Endodermal cell (in vitro differentiated cells): ENCODE results near the gene ZBTB20. TPM values are rescaled to one million over a fixed set of nuclear protein-coding genes. Genes with fewer than 3 reads are reported as not detected.
A peak's percentile ranks its signal among the peaks of the same experiment; 100 is the strongest.

Experiments used
- DNase-seq: peaks from one replicate; pipeline ENCODE4 v3.0.0-alpha.2; 2017
- H3K27ac ChIP-seq: 2 replicates; pipeline ENCODE4 v1.5.1; 2013; ENCODE audit warnings: mild to moderate bottlenecking, low read depth, low read length, moderate library complexity
- H3K27me3 ChIP-seq: 2 replicates; pipeline ENCODE4 v1.6.1; 2013; ENCODE audit warnings: mild to moderate bottlenecking, low read length, moderate library complexity; ENCODE audit not compliant: insufficient read depth, control insufficient read depth, poor library complexity, severe bottlenecking
- H3K36me3 ChIP-seq: 2 replicates; pipeline ENCODE4 v1.7.0; 2013; ENCODE audit warnings: mild to moderate bottlenecking, low read length, moderate library complexity; ENCODE audit not compliant: control insufficient read depth, insufficient read depth
- H3K4me1 ChIP-seq: one replicate; pipeline ENCODE4 v1.7.0; 2013; ENCODE audit warnings: low read length; ENCODE audit not compliant: control insufficient read depth, insufficient read depth
- H3K4me3 ChIP-seq: 2 replicates; pipeline ENCODE4 v1.5.1; 2013; ENCODE audit warnings: mild to moderate bottlenecking, low read length, moderate library complexity
- H3K9ac ChIP-seq: 2 replicates; pipeline ENCODE4 v1.6.1; 2013; ENCODE audit warnings: mild to moderate bottlenecking, low read length, moderate library complexity; ENCODE audit not compliant: poor library complexity, severe bottlenecking; ENCODE audit errors: extremely low read depth
- H3K9me3 ChIP-seq: 2 replicates; pipeline ENCODE4 v1.6.1; 2013; ENCODE audit warnings: mild to moderate bottlenecking, low read length, moderate library complexity; ENCODE audit not compliant: control insufficient read depth
- H3K27ac Mint-ChIP-seq: 2 replicates; pipeline ENCODE4 v1.8.0; 2020; ENCODE audit warnings: mixed read lengths
- H3K27me3 Mint-ChIP-seq: 2 replicates; pipeline ENCODE4 v1.8.0; 2021; ENCODE audit warnings: mild to moderate bottlenecking, mixed read lengths; ENCODE audit not compliant: insufficient read depth
- H3K36me3 Mint-ChIP-seq: 2 replicates; pipeline ENCODE4 v1.8.0; 2020; ENCODE audit warnings: low read depth, mixed read lengths
- H3K4me1 Mint-ChIP-seq: 2 replicates; pipeline ENCODE4 v1.8.0; 2020; ENCODE audit warnings: mixed read lengths
- H3K4me3 Mint-ChIP-seq: 2 replicates; pipeline ENCODE4 v1.8.0; 2020; ENCODE audit warnings: mild to moderate bottlenecking, moderate library complexity, mixed read lengths
- H3K9me3 Mint-ChIP-seq: 2 replicates; pipeline ENCODE4 v1.8.0; 2020; ENCODE audit warnings: mild to moderate bottlenecking, mixed read lengths
- CTCF ChIP-seq: fragments of 200-600 bp; sonication (generic); conservative IDR thresholded peaks from 2 replicates; pipeline ENCODE4 v1.5.0; 2021; ENCODE audit warnings: antibody characterized with exemption, mild to moderate bottlenecking
- WGBS, 2 experiments: methylation state at CpG; one replicate each; pipeline versions ENCODE4 v1.1.5 to v1.1.7; 2013; ENCODE audit warnings: missing lambda C conversion rate in 2 of 2, mixed read lengths in 1 of 2; ENCODE audit not compliant: insufficient coverage in 1 of 2, insufficient read length in 1 of 2; 5-methylcytosine and 5-hydroxymethylcytosine counted together
- total RNA-seq, 2 donors: library from RNA; stranded (reverse); fragmentation: NEBNext Ultra II Directional in 1 of 2; extraction: Animal tissue kit (Norgen Biotek cat#: 25700) in 1 of 2; gene quantifications; 2 replicates in 1 of 2; 3 replicates in 1 of 2; pipeline ENCODE4 v1.2.1, GENCODE V29; 2021

Gene ZBTB20
- total RNA-seq, 2 donors from 2014 or later: 1.6 to 2.9 TPM

GRCh38 chr3:114454551-114455251, 692.4 kb downstream of the ZBTB20 start:
- peak overlapping the region; percentile 80 for H3K4me3 ChIP-seq
- peak overlapping the region; percentile 11 for H3K9ac ChIP-seq
- H3K36me3 Mint-ChIP-seq: no peaks in the 10 kb centered on the region
- H3K9me3 Mint-ChIP-seq: no peaks in the 10 kb centered on the region
- H3K4me1 ChIP-seq: no peaks in the 10 kb centered on the region
- H3K4me1 Mint-ChIP-seq: no peaks in the 10 kb centered on the region
- H3K27ac Mint-ChIP-seq: no peak overlapping the region
- WGBS, 2 experiments: 31 to 42% methylated on average over 9 to 12 of the region's 12 CpGs
- H3K27me3 ChIP-seq: no peaks in the 10 kb centered on the region
- no peak for DNase-seq
- H3K36me3 ChIP-seq: no peaks in the 10 kb centered on the region
- no peaks in the 10 kb centered on the region for H3K9me3 ChIP-seq
- no peak for TF ChIP-seq CTCF
- H3K27me3 Mint-ChIP-seq: peaks cover 4% of the 10 kb centered on the region
- no peak overlapping the region for H3K4me3 Mint-ChIP-seq
- peak overlapping the region; percentile 100 for H3K27ac ChIP-seq

- Histone ChIP-seq H3K27me3 (no peaks in the 10 kb centered on the region), H3K9me3 (no peaks in the 10 kb centered on the region), H3K4me3 (no peak overlapping the region), H3K27ac (peak overlapping the region; percentile 46), H3K36me3 (no peaks in the 10 kb centered on the region), H3K4me1 (no peaks in the 10 kb centered on the region), H3K9ac (no peak overlapping the region)
- Mint-ChIP-seq H3K9me3 (no peaks in the 10 kb centered on the region), H3K27me3 (peaks cover 4% of the 10 kb centered on the region), H3K4me3 (no peak overlapping the region), H3K4me1 (no peaks in the 10 kb centered on the region), H3K27ac (no peak overlapping the region), H3K36me3 (no peaks in the 10 kb centered on the region)
- no peak for DNase-seq
- 67 to 83% methylated on average over 1 to 2 of the region's 2 CpGs for WGBS, 2 experiments
- no peak for TF ChIP-seq CTCF
Observed at GRCh38 chr3:114453361-114453780, 693.7 kb downstream of the ZBTB20 start.

GRCh38 chr3:114452937-114453336, 694.2 kb downstream of the ZBTB20 start:
- no peak overlapping the region for H3K9ac ChIP-seq
- Mint-ChIP-seq H3K36me3 (no peaks in the 10 kb centered on the region), H3K9me3 (no peaks in the 10 kb centered on the region), H3K27me3 (peaks cover 4% of the 10 kb centered on the region), H3K4me1 (no peaks in the 10 kb centered on the region), H3K27ac (no peak overlapping the region), H3K4me3 (no peak overlapping the region)
- no peaks in the 10 kb centered on the region for H3K36me3 ChIP-seq
- WGBS, 2 experiments: 91% methylated on average over 2 of the region's 2 CpGs; no CpG with 5 or more reads in 1 of the 2 experiments
- no peak overlapping the region for H3K27ac ChIP-seq
- H3K9me3 ChIP-seq: no peaks in the 10 kb centered on the region
- H3K27me3 ChIP-seq: no peaks in the 10 kb centered on the region
- no peaks in the 10 kb centered on the region for H3K4me1 ChIP-seq
- TF ChIP-seq CTCF: no peak
- no peak overlapping the region for H3K4me3 ChIP-seq
- DNase-seq: no peak
